NT2/D1 (cell line): Measurements from ENCODE around the gene IFITM5.
"Not testable (repeated sequence)": the region's sequence is repeated elsewhere in the genome, so short reads cannot be mapped to it uniquely, and the experiment has no call there.

Experiments used
- DNase-seq: peaks from one replicate; pipeline ENCODE4 v3.0.0-alpha.2; 2011; ENCODE audit warnings: low read depth, low spot score
- H3K27me3 ChIP-seq: 2 replicates; pipeline ENCODE4 v1.6.0; 2011; ENCODE audit warnings: mild to moderate bottlenecking; ENCODE audit not compliant: insufficient read length, insufficient read depth
- H3K36me3 ChIP-seq: 2 replicates; pipeline ENCODE4 v1.6.1; 2011; ENCODE audit warnings: mild to moderate bottlenecking, low read length, mixed read lengths; ENCODE audit not compliant: insufficient read depth, insufficient read length
- H3K4me1 ChIP-seq: 2 replicates; pipeline ENCODE4 v1.5.1; 2011; ENCODE audit not compliant: insufficient read depth, insufficient read length
- H3K4me3 ChIP-seq: 2 replicates; pipeline ENCODE4 v1.5.1; 2011; ENCODE audit warnings: low read depth; ENCODE audit not compliant: insufficient read length
- H3K9ac ChIP-seq: 2 replicates; pipeline ENCODE4 v1.6.0; 2011; ENCODE audit warnings: low read depth; ENCODE audit not compliant: insufficient read length
- H3K9me3 ChIP-seq: 2 replicates; pipeline ENCODE4 v1.5.1; 2011; ENCODE audit warnings: mild to moderate bottlenecking, low read length; ENCODE audit not compliant: insufficient read depth
- SUZ12 ChIP-seq: IDR thresholded peaks from 2 replicates; pipeline ENCODE4 v1.6.1; 2011; ENCODE audit not compliant: insufficient read length, insufficient read depth; ENCODE audit errors: extremely low read depth
- YY1 ChIP-seq: IDR thresholded peaks from 2 replicates; pipeline ENCODE4 v1.6.1; 2011; ENCODE audit not compliant: insufficient read length, insufficient read depth
- ZNF274 ChIP-seq: IDR thresholded peaks from 2 replicates; pipeline ENCODE4 v1.6.1; 2011; ENCODE audit warnings: mild to moderate bottlenecking, low read depth, low read length

The IFITM5 gene

DNA sequence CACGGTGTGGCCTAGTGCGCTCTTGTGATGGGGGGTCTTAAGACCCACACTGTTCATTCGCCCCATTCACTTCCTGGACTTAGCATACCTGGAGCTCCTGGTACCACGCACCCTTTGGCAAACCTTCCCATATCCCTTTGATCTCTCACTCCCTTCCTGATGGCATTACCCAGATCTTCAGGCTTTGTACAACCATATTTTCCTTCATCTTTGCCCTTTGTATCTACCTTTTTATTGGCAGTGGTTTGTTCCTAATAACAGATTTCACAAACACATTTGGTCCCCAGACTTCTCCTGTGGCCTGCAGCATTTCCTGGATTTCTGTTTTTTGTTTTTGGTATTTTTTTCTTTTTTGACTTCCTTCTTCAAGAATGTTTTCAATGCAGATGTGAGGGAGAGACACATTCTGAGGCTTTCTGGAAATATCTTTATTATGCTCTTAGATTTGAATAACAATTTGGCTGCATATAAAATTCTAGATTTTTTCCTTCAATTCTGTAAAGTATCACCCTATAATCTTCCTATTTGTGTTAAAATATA, 37.4 kb upstream of the IFITM5 start:
- no peak for DNase-seq
- H3K4me3 ChIP-seq = no peak overlapping the region
- TF ChIP-seq YY1 = no peak
- TF ChIP-seq ZNF274 = no peak
- TF ChIP-seq SUZ12 = no peak
- H3K9ac ChIP-seq = no peak overlapping the region
- no peaks in the 10 kb centered on the region for H3K36me3 ChIP-seq
- peaks cover 24% of the 10 kb centered on the region for H3K9me3 ChIP-seq
- no peaks in the 10 kb centered on the region for H3K27me3 ChIP-seq
- H3K4me1 ChIP-seq = peaks cover 22% of the 10 kb centered on the region

GRCh38 chr11:335779-336658, 36.7 kb upstream of the IFITM5 start:
- Histone ChIP-seq H3K4me3 (no peak overlapping the region), H3K9ac (peak overlapping the region; percentile 59), H3K4me1 (peaks cover 19% of the 10 kb centered on the region), H3K36me3 (no peaks in the 10 kb centered on the region), H3K27me3 (no peaks in the 10 kb centered on the region), H3K9me3 (peaks cover 24% of the 10 kb centered on the region)
- no peak for DNase-seq
- TF ChIP-seq SUZ12 (no peak), YY1 (no peak), ZNF274 (no peak)

GRCh38 chr11:334264-334994, 35.1 kb upstream of the IFITM5 start:
- Histone ChIP-seq H3K4me3 (peak overlapping the region; percentile 26), H3K9ac (peak overlapping the region; percentile 72), H3K36me3 (no peaks in the 10 kb centered on the region), H3K4me1 (peaks cover 22% of the 10 kb centered on the region), H3K27me3 (no peaks in the 10 kb centered on the region), H3K9me3 (peaks cover 29% of the 10 kb centered on the region)
- TF ChIP-seq SUZ12 (no peak), YY1 (no peak), ZNF274 (no peak)
- DNase-seq = peak; percentile 78

DNA sequence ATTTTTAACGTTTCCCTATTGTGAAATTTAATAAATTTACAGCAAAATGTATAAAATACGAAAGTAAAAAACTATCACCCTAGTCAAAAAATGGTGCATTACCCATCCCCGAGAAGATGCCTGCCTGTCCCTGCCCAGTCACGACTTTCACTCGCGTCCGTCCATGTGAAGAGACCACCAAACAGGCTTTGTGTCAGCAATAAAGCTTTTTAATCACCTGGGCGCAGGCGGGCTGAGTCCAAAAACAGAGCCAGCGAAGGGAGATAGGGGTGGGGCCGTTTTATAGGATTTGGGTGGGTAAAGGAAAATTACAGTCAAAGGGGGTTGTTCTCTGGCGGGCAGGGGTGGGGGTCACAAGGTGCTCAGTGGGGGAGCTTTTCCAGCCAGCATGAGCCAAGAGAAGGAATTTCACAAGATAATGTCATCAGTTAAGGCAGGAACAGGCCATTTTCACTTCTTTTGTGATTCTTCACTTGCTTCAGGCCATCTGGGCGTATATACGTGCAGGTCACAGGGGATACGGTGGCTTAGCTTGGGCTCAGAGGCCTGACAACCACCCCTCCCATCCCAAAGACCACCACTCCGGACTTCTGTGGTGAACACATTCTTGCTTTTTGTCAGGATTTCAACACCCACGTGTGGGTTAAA, 34.4 kb upstream of the IFITM5 start:
- Histone ChIP-seq H3K4me1 (peaks cover 22% of the 10 kb centered on the region), H3K9me3 (peaks cover 29% of the 10 kb centered on the region), H3K9ac (peak overlapping the region; percentile 72)
- not testable (repeated sequence) for H3K36me3 ChIP-seq, H3K4me3 ChIP-seq, H3K27me3 ChIP-seq
- peak; percentile 61 for DNase-seq

GRCh38 chr11:332651-333480, 33.5 kb upstream of the IFITM5 start:
- TF ChIP-seq SUZ12 (no peak), YY1 (no peak), ZNF274 (no peak)
- Histone ChIP-seq H3K9me3 (peaks cover 29% of the 10 kb centered on the region), H3K4me1 (peaks cover 22% of the 10 kb centered on the region), H3K36me3 (no peaks in the 10 kb centered on the region), H3K27me3 (no peaks in the 10 kb centered on the region), H3K9ac (no peak overlapping the region), H3K4me3 (no peak overlapping the region)
- DNase-seq = no peak

DNA sequence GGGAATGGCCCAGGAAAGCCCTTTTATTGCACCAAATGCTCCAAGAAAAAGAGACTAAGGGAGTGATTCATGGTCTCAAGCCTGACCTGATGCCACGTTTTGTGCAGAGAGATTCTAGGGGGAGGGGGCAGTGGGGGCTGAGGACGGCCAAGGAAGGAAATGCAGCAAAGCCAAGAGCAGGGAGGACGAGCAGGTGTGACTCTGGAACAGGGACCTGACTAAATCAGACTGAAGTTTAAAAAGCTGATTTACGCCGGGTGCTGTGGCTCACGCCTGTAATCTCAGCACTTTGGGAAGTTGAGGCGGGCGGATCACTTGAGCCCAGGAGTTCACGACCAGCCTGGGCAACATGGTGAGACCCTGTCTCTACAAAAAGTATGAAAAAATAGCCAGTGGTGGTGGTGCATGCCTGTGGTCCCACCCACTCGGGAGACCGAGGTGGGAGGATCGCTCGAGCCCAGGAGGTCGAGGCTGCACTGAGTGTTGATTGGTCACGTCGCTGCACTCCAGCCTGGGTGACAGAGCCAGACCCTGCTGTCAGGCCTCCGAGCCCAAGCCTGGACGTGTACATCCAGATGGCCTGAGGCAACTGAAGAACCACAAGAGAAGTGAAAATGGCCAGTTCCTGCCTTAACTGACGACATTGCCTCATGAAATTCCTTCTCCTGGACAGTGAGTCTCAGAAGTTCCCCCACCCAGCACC, 32.2 kb upstream of the IFITM5 start:
- H3K27me3 ChIP-seq = no peaks in the 10 kb centered on the region
- TF ChIP-seq SUZ12 (no peak), YY1 (no peak), ZNF274 (no peak)
- no peak overlapping the region for H3K4me3 ChIP-seq
- H3K9ac ChIP-seq = no peak overlapping the region
- peaks cover 29% of the 10 kb centered on the region for H3K9me3 ChIP-seq
- H3K4me1 ChIP-seq = peaks cover 23% of the 10 kb centered on the region
- H3K36me3 ChIP-seq = no peaks in the 10 kb centered on the region
- DNase-seq = no peak
